GM21619 (cell line): ENCODE data around the gene TMC4.

Experiments
- ATAC-seq: cut with Tn5 transposase; IDR thresholded peaks from one replicate; pipeline ENCODE4 v1.9.1; 2021; ENCODE audit not compliant: unreplicated experiment

TMC4 gene

GRCh38 chr19:54133312-54133956 is 39.5 kb downstream of the TMC4 start:
- no peak for ATAC-seq

- no peak for ATAC-seq
Observed at GRCh38 chr19:54129617-54129996, 43.4 kb downstream of the TMC4 start.

- no peak for ATAC-seq
Observed at GRCh38 chr19:54128796-54129616, 44.0 kb downstream of the TMC4 start.

- no peak for ATAC-seq
Observed at GRCh38 chr19:54128441-54128725, 44.6 kb downstream of the TMC4 start.

GRCh38 chr19:54127688-54128440 is 45.1 kb downstream of the TMC4 start:
- no peak for ATAC-seq

- no peak for ATAC-seq
Observed at GRCh38 chr19:54125713-54126112, 47.2 kb downstream of the TMC4 start.

- ATAC-seq, result no peak
Observed at GRCh38 chr19:54124393-54124792, 48.6 kb downstream of the TMC4 start.

- ATAC-seq, result no peak
Observed at GRCh38 chr19:54123682-54124081, 49.3 kb downstream of the TMC4 start.

GRCh38 chr19:54121259-54121658 is 51.7 kb downstream of the TMC4 start:
- ATAC-seq, result no peak

GRCh38 chr19:54115109-54116063 is 57.6 kb downstream of the TMC4 start, which contains the start of the genes PRPF31 and TFPT:
Gene PRPF31, plus strand, starts transcription at chr19:54115754. Its CDS starts 2,525 bp downstream, at chr19:54118279.
Gene TFPT, minus strand, starts transcription at chr19:54115657. Its CDS starts 388 bp downstream, at chr19:54115269.
- peak; percentile 83 for ATAC-seq

GRCh38 chr19:54114340-54115108 is 58.4 kb downstream of the TMC4 start:
- no peak for ATAC-seq
